ENCODE measurements around the gene LRRC2. TPM values are rescaled to one million over a fixed set of nuclear protein-coding genes. Genes with fewer than 3 reads are reported as not detected.

The LRRC2 gene
- total and polyA plus RNA-seq, 9 of the 15 experiments (the other 6 are each of a cell fraction or from before 2014, with no cell fraction given), result 0.01 to 0.04 (median 0.03) TPM; not detected in 5

GRCh38 chr3:46470831-46471230 lies 95.3 kb downstream of the LRRC2 start:
- no peaks in the 10 kb centered on the region for H3K9me1 ChIP-seq (ENCODE audit: control insufficient read depth, insufficient read depth, low read length)
- POLR2A ChIA-PET, result interaction anchor here (0.6 to 1.3 kb wide), 3 partner anchors 9 to 471 kb away, joined by 3 read pairs; no protein-coding TSS in a partner anchor
- H4K20me1 ChIP-seq (replicated peaks; ENCODE audit: control insufficient read depth, insufficient read depth, low read length), result no peaks in the 10 kb centered on the region

More at GRCh38 chr3:46470831-46471230, 95.3 kb downstream of the LRRC2 start:
- no peak overlapping the region for H3K9ac ChIP-seq (ENCODE audit: insufficient read depth in 1 of 2, low read depth in 2 of 2, low read length in 2 of 2)
- FAIRE-seq (no peak), DNase-seq (ENCODE audit: extremely low read depth in 1 of 4, low spot score in 3 of 4) (no peak), ATAC-seq (peak; percentile 68)
- H3K27me3 ChIP-seq (ENCODE audit: control insufficient read depth in 2 of 2, insufficient read depth in 2 of 2, low read length in 2 of 2), result peaks cover 0 to 65% of the 10 kb centered on the region in 2 experiments; a peak in 4 of 5 replicates
- no peak overlapping the region for H3K27ac ChIP-seq (ENCODE audit: extremely low read depth, low read depth, low read length)
- no peak for TF ChIP-seq ARNT (IDR thresholded peaks at IDR 0.05)
- peak in 1 of 3 experiments; percentile 21; a peak in 1 of 6 replicates for TF ChIP-seq CTCF (IDR thresholded peaks at IDR 0.05 in 2 of 3, conservative IDR thresholded peaks at IDR 0.05 in 1 of 3; ENCODE audit: insufficient read depth in 2 of 3, low read depth in 1 of 3, low read length in 3 of 3)
- H3K36me3 ChIP-seq (ENCODE audit: control insufficient read depth, insufficient read depth, low read length), result no peaks in the 10 kb centered on the region
- no peak overlapping the region for H3K4me3 ChIP-seq
- H3K4me2 ChIP-seq (ENCODE audit: insufficient read depth, low read length), result no peak overlapping the region
- no peaks in the 10 kb centered on the region for H3K79me2 ChIP-seq (ENCODE audit: control insufficient read depth, insufficient read depth, low read length)
- no peaks in the 10 kb centered on the region for H3K4me1 ChIP-seq (replicated peaks in 1 of 2; ENCODE audit: control insufficient read depth in 2 of 2, insufficient read depth in 2 of 2, low read length in 2 of 2)
- no peaks in the 10 kb centered on the region for H3K9me3 ChIP-seq (replicated peaks; ENCODE audit: control insufficient read depth, insufficient read depth, low read depth, low read length)
- in situ Hi-C loops (cut with MboI), result no loop called here
- intact Hi-C loops (cut with micrococcal nuclease), result no loop called here
- no TSS peak for BruUV-seq (replicated peaks)
- 2% methylated on average over 4 of the region's 4 CpGs for WGBS (ENCODE audit: insufficient coverage, low coverage, missing lambda C conversion rate)
- H2AFZ ChIP-seq (ENCODE audit: low read depth, low read length), result no peak overlapping the region
- CTCF ChIA-PET (ENCODE audit: low intra/inter-chr PET ratio), result no interaction called here
